Right lung (tissue), 5 donors: Measurements from ENCODE around the gene PRKCE. TPM values are rescaled to one million over a fixed set of nuclear protein-coding genes. Genes with fewer than 3 reads are reported as not detected.

ENCODE experiments used
- DNase-seq, 2 donors: peaks; one replicate each; pipeline ENCODE4 v3.0.0-alpha.2; 2013
- polyA plus RNA-seq, 5 donors: library from polyadenylated mRNA; unstranded; fragments of 120-200 nt; gene quantifications; one replicate each; pipeline versions ENCODE4 v1.2.1 to v1.2.3, GENCODE V29; 2013; ENCODE audit warnings: inconsistent platforms in 1 of 5, low replicate concordance in 1 of 5; ENCODE audit not compliant: insufficient read length in 5 of 5, insufficient read depth in 1 of 5

The PRKCE gene
- polyA plus RNA-seq, 5 donors = 12.5 to 14.5 (median 12.8) TPM

DNA sequence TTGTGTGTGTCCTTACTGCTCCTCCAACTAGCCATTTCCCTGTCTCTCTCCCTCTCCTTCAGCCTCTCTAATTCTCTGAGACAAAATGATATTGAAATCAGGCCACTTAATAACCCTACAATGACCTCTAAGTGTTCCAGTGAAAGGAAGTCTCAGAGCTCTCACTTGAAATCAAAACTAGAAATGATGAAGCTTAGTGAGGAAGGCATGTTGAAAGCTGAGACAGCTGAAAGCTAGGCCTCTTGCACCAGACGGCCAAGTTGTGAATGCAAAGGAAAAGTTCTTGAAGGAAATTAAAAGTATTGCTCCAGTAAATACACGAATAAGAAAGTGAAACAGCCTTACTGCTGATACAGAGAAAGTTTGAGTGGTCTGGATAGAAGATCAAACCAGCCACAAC is 72.9 kb downstream of the PRKCE start:
- DNase-seq = no peak

DNA sequence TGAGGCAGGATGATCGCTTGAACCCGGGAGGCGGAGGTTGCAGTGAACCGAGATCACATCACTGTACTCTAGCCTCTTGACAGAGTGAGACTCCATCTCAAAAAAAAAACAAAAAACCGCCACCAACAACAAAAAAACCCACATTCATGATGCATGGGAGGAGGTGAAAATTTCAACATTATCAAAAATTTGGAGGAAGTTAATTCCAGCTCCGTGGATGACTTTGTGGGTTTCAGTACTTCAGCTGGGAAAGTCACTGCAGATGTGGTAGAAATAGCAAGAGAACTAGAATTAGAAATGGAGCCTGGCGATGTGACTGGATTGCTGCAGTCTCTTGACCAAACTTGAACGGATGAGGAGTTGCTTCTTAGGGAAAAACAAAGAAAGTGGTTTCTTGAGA is 74.3 kb downstream of the PRKCE start:
- no peak for DNase-seq

DNA sequence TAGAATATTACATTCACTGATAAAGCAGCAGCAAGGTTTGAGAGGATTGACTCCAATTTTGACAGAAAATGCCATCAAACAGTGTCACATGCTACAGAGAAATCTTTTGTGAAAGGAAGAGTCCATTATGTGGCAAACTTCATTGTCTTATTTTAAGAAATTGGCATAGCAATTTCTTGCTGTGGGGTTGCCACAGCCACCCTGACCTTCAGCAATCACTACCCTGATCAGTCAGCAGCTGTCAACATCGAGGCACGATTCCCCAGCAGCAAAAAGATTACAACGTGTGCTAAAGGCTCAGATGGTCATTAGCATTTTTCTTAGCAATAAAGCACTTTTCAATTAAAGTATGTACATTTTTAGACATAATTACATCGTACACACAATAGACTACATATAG is 74.7 kb downstream of the PRKCE start:
- no peak for DNase-seq

DNA sequence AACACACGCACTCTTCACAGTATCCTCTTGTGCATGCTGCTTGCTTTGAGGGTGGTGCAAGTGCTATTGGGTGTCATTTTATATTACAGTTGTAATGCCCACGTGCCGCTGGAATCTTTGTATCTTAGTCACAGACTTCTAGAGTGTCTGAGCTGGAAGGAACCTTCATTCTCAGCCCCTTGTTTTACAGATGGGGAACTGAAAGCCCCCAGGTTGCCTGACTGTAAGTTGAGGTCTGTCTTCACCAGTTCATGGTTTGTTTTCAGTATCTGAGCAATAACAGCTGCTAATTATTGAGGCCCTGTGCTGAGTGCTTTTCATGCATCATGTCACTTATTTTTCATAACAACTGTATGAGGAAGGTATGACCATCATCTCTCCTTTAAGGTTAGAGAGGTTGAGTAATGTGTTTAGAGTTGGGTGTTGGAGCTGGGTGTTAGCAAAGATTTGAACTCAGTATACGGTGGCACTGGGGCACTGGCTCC is 77.0 kb downstream of the PRKCE start:
- no peak for DNase-seq

DNA sequence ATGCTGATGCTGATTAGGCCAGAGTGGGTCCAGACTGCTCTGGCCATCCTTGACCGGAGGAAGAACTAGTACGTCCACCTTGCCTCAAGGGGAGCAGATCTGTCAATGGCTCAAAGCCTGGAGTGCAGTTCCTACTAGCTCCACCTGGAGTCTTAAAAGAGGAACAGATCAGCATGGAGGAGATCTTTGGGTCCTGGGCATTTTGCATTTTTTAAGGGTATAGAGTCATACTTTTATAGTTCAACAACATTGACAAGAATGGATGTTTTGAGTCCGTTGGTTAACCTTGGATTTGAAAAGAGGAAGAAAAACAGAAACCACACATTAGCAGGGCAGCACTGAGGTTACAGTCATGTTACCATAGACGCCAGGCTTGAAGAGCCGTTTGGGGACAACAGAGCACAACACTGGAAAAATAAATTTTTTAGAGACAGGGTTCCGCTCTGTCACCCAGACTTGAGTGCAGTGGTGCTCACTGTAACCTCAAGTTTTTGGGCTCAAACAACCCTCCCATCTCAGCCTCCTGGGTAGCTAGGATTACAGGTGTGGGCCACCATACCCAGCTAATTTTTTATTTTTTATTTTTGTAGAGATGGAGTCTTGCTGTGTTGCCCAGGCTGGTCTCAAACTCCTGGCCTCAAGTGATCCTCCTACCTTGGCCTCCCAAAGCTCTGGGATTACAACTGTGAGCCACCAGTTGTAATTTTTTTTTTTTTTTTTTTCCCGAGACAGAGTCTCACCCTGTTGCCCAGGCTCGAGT is 78.5 kb downstream of the PRKCE start:
- DNase-seq = no peak

DNA sequence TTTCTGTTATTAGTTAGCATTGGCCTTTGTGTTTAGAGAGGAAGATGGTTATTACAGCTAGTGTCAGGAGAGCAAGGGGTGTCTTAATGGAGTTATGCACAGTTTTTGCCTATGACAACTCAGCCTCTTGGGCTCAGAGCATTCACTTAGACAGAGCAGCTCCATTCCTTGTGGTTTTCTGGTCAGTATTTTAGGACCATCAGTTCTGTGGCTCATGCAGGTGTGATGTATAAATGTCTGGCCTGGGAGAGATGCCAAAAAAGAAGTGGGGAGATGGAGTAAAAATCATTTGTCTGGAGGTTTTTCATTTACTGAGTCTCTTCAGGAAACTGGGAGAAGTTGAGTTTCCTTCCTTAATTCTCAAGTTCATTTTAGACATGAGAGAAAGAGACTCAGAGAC is 79.7 kb downstream of the PRKCE start:
- no peak for DNase-seq

DNA sequence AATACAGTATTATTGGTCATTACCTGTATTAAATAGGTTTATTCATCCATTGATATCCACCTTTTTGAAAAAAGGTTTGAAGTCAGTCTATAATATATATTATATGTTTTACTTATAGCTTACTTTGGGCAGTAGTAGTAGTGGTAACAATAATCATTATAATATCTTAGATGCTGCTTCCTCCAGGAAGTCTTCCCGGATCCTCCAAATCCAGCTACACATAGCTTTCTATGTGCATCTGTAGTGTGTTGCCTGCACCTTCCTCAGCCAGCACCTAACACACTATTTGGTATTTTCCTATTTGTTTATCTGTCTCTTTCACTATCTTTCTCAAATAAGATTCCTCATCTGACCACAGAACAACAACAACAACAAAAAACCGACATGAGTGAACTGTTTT is 81.0 kb downstream of the PRKCE start:
- DNase-seq = no peak

DNA sequence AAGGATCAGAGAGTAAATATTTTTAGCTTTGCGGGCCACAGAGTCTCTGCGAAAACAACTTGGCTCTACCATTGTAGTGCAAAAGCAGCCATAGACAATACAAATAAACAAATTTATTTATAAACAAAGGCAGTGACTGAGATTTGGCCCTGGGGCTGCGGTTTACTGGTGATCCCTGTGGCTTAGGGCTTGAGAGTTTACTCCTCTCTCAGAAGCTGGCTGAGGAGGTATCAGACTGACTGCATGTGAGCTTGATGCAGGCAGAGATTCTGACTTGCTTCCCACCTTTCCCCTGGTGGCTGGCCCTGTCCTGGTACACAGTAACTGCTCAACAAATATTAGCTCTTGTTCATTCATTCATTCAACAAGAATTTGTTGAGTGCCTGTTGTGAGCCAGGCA is 81.5 kb downstream of the PRKCE start:
- no peak for DNase-seq

DNA sequence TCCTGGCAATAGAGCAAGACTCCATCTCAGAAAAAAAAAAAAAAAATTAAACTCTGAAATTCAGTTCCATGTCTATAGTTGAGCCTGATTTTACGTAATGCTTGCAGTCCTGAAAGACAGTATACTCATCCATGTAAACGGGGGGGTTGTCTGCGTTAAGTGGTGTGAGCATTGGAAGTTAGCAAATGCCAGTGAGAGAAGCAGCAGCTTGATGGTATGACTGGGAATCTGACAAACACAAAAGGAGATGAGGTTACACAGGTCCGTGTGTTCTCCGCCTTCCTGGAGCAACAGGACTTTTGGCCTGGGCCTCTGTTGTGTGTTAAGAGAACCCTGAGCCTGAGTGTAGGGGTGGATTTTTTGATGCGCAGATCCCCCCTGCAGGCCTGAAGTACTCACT is 82.9 kb downstream of the PRKCE start:
- DNase-seq = no peak

DNA sequence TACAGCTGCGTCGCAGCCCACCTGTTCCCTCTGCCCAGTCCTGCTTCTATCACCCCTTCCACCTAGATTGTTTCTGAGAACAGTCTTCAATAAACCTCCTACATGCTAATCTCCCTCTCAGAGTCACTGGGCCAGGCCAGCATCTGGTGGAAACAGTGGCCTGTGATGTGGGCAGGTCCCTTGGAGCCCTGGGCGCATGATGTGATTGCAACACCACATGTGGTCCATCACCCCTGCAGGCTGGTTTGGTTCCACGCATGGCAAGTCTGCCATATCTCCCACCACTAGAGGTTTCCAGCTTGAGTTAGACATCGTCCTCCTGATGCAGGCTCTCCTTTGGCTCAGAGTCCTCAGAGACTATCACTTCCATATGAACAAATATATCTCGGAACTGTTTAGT is 83.5 kb downstream of the PRKCE start:
- DNase-seq = no peak

DNA sequence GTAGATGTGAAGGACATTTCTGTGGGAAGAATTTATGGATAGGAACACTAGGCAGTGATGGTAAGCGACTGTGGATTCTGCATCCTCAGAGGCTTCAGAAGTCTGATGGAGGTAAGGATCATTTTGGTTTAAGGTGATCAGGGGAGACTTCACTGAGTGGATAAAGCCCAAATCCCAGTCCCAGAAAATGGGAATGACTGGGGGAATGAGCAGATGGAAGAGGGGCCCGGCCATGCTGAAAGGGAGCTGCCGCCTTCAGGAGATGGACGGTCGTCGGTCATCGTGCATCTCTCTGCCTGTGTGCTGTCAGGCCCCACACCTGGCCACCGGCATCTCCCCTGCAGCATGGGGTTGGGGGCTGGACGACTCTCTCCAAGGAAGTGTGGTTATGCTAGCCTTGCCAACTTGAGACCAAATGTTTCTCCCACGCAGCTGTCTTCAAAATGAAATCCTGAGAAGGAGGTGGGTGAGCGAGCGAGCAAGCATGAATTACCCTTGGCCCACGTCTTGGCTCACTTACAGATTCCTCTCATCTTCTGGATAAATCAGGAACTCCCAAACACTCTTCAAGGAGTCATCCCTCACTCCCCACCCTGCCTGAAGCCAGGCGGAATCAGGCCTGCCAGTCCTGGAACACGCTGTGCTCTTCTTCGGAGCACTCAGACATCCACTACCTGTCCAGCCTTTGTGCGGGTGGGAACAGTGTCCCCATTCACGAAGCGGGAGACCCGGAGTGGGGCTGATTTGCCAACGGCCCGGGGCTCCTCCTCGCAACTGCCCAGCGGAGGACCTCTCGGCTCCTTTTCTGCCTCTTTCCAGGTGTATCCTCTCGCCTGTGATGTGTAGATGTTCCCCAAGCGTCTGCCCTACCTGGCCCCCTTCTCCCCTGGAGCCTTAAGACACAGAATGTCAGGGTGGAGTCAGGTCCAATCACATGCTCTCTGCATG is 85.6 kb downstream of the PRKCE start:
- no peak for DNase-seq

DNA sequence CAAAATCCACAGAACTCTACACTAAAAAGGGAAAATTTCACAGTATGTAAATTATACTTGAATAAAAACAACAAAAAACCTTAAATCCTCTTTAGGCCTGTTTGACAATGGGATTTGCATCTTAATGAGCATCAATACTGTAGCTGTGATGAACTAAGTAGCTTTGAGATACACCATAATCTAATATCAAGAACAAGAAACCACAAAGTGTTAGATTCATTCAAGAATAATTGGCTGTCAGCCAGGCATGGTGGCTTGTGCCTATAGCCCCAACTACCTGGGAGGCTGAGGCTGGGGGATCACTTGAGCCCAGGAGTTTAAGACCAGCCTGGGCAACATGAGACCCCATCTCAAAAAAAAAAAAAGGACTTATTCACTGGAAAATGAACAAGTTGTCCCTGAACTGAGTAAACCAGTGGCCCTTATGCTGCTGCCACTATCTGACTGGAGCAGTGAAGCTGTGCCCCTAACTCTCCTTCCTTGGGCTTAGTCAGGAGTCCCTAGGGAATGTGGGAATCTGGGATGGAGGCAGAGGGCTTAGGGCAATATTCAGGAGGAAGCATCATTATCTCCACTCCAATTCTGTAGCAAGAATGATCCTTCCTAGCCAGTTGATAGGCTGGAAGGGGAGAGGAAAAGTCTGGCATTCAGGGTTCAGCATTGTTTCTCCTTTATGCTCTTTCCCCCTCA is 88.5 kb downstream of the PRKCE start:
- DNase-seq = no peak

DNA sequence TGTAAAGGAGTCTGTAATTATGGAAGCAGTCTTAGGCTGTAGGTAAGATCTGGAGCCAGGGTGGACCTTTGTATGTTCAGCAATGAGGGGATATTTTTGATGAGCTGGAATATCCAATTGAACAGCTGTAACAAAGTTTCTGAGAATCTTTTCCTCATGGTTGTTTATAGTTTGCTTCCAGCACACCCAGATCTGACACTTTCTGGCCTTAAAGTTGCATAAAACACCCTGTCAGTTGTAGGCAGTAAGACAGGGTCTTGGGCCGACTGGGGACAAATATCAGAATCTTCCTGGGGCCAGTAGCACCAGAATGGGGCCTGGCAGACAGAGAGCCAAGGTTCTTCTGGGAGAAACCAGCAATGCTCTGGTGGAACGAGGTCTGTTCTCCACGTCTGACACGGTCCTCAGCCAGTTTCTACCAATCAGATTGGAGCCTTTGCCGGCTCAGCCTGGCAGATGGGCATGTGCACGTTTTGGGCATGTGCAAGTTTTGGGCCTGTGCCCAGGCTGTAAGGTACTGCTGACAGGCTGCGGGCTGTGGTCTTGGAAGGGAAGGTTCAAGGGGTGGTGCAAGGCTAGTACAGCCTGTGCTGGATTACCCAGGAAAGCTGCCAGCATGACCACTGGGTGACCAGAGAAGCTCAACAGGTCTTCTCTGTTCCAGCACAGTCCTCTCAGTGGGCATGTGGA is 89.8 kb downstream of the PRKCE start:
- no peak for DNase-seq

DNA sequence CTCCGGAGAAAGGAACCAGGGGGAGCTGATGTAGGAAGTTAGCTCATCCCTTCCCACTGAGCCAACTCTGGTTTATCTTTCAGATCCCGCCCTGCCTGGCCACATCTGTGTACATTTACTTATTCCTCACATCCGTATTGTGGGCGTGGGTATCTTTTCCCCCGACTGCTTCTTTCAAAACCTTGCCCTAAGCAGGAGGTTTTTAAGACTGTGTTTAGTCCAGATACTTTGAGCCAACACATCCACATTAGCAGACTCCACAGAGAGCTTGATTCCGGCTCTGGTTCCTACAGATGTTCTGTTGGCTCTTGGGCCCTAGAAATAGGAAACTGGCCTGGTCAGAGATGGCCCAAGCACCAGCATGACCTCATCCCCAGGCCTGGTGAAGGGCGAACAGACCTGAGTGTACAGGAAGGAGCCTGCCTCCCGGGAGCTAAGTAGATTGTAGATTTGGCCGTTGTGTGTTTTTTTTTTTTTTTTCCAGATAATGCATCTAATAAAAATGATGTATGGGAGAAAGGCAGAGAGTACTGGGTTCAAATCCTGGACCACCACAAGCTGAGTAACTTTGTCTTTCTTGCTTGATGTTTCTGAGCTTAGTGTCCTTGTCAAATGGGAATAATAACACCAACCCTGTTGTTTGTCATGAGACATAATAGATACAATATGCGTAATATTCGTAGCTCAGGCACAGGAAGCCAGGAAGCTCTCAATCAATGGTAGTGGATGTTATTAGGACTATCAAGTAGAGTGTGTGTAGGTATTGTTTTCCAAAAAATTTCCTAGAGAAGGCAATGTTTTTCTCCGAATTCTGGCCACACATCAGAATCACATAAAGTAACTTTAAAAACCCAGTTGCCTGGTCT is 92.3 kb downstream of the PRKCE start:
- DNase-seq = no peak

DNA sequence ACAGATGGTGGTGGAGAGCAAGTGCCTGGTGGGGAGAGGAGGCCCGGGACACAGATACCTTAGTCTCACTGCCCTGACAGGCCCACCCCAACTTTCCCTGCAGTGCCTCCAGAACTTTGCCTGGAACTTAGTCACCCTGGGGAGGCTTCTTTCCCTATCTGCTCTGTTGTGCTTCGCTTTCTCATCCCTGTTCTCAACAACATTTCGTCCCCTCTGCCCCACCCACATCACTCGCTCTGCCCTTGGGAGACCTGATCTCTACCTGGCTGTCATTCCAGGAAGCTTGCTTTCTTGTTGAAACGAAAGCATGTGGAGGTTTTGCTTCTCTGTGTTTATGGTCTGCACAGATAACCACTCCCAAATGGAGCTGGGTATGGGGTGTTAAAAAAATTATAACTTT is 93.8 kb downstream of the PRKCE start:
- DNase-seq = no peak

DNA sequence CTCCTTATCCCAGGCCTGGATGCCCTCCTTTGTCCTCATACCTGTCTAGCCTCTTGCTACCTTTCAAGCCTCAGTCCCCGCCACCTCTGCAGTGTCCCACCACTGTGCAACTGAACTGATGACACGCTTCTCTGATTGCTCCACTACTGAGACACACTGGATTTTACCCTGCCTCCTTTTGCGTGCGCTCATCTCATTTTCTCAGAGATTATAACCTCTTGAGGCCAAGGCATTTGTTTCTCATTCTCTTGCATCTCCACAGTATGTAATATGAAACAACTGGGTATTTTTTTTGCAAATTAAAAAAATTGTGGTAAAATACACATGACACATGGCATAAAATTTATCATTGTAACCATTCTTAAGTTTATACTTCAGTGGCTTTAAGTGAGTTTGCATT is 95.4 kb downstream of the PRKCE start:
- DNase-seq = no peak

DNA sequence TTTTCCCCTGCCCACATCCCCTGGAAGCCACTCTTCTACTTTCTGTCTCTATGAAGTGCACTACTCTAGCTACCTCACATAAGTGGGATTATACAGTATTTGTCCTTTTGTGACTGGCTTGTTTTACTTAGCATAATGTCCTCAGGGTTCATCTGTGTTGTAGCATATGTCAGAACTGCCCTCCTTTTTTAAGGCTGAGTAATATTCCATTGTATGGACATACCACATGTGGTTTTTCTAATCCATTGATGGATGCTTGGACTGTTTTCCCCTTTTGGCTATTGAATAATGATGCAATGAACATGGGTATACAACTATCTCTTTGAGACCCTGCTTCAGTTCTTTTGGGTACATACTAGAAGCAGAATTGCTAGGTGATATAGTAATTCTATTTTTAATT is 95.9 kb downstream of the PRKCE start:
- DNase-seq = no peak

DNA sequence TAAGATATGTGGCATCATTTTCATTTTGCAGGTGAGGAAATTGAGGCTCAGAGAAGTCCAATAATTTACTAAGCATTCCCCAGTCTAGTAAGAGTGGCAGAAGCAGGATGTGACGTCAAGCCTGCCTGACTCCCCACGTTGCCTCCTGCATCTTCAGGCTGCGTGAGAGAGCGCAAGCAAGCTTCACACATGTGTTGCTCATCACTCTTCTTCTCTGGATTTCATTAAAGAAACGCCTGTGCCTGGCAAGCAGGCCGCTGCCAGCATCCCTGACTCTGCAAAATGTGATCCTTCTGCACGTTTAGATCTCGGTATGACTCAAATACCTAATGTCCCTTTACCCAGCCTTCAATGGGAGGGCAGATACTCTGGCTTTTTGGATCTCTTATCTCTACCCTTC is 96.8 kb downstream of the PRKCE start:
- DNase-seq = no peak

DNA sequence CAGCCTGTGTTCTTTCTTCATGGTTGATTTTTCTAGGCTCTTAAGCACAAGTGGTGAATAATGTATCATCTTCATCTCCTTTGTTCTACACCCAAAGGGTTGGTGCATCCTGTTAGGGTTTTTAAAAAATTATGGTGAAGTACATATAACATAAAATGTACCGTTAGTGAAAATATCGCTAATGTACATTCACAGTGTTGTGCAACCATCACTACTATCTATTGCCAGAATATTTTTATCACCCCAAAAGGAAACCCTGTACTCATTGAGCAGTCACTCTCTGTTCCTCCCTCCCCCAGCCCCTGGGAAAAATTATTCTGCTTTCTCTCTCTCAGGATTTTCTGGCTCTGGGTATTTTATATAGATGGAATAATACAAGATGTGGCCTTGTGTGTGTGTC is 98.5 kb downstream of the PRKCE start:
- no peak for DNase-seq

DNA sequence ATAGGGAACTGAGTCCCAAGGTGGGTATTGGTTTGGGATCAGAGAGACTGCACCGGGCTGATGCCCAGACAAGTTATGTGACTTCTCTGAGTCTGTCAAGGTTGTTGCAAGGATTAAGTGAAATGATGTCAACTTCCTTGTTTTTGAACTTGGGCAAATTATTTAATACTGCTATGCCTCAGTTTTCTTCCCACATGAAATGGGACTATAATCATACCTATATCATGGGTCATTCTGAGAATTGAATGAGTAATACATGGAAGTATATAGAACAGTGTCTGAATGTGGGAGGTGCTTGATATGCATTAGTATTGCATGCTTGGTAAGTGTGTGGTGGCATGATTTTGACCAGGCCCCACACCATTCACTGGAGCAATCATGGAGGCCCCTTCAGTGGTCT is 99.0 kb downstream of the PRKCE start:
- DNase-seq = no peak

DNA sequence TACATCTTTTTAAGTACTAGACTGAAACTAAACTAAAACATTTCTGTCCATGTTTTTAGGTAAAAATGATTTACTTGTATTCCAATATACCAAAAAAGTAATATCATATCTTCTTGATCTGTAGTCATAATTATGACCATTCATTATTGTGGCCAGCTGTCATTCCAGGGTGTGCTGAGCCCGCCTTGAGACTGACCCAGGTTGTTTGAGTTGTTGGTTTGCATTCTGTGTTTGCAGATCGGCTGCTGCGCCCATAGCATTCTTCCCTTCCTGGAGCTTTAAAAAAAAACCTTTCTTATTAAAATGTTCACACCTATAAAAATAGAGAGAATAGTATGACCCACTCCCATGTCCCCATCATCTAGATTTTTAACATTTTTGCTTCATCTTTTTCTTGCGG is 101.9 kb downstream of the PRKCE start:
- DNase-seq = no peak
